Liver (tissue), 3 donors: ENCODE data around the gene CRACDL.

Experiments
- RAD21 ChIP-seq, 2 donors: IDR thresholded peaks; 2 replicates each; pipeline ENCODE4 v1.6.1; 2016; ENCODE audit warnings: antibody characterized with exemption in 2 of 2, mild to moderate bottlenecking in 2 of 2
- SP1 ChIP-seq: IDR thresholded peaks from 2 replicates; pipeline ENCODE4 v1.6.1; 2018; ENCODE audit warnings: antibody characterized with exemption, mild to moderate bottlenecking
- TAF1 ChIP-seq: conservative IDR thresholded peaks from 2 replicates; pipeline ENCODE4 v1.6.1; 2016; ENCODE audit warnings: antibody characterized with exemption, mild to moderate bottlenecking
- YY1 ChIP-seq: IDR thresholded peaks from 2 replicates; pipeline ENCODE4 v1.6.1; 2016; ENCODE audit warnings: antibody characterized with exemption, mild to moderate bottlenecking
- TF ChIP-seq, protein P1 (sequence below): fragments of 150-350 bp; IDR thresholded peaks from 2 replicates; pipeline ENCODE4 v1.5.1; 2017; ENCODE audit warnings: improper control_type of control experiment, low read depth, low read length; ENCODE audit not compliant: missing input control
- TF ChIP-seq, protein P2 (sequence below): IDR thresholded peaks from 2 replicates; pipeline ENCODE4 v1.6.1; 2016; ENCODE audit warnings: antibody characterized with exemption
- TF ChIP-seq, protein P3 (sequence below): IDR thresholded peaks from 2 replicates; pipeline ENCODE4 v1.6.1; 2016; ENCODE audit warnings: antibody characterized with exemption, mild to moderate bottlenecking
- donor health status: healthy.
- donor health status: healthy.

DNA sequence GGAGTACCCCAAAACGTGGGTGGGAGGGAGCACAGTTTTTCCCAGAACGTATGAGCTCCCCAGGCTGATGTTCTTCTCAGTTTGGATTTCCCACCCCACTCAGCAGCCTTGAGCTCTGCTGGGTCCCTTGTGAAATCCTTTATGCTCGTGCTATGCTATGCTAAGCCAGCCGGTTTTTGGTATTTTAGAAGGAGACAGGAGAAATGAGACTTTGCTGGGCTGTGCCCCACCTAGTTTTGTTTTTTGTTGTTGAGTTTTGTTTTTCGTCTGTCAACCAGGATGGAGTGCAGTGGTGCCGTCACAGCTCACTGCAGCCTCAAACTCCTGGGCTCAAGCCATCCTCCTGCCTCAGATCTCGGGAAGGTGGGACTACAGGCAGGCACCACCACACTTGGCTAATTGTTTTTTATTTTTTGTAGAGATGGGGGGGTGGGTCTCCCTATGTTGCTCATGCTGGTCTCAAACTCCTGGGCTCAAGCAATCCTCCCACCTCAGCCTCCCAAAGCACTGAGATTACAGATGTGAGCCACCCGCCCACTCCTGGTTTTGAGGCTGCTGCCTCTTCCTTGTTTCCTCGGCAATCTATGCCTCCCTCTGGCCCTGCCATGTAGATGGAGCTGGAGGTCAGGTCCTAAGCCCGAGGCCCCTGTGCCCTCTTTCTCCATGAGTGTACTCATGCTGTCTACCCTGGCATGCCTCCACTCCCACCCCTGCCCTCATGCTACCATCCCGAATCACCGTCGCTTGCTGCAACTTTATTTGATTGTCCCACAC lies 187.5 kb downstream of the CRACDL start:
- TF ChIP-seq, protein P1, sequence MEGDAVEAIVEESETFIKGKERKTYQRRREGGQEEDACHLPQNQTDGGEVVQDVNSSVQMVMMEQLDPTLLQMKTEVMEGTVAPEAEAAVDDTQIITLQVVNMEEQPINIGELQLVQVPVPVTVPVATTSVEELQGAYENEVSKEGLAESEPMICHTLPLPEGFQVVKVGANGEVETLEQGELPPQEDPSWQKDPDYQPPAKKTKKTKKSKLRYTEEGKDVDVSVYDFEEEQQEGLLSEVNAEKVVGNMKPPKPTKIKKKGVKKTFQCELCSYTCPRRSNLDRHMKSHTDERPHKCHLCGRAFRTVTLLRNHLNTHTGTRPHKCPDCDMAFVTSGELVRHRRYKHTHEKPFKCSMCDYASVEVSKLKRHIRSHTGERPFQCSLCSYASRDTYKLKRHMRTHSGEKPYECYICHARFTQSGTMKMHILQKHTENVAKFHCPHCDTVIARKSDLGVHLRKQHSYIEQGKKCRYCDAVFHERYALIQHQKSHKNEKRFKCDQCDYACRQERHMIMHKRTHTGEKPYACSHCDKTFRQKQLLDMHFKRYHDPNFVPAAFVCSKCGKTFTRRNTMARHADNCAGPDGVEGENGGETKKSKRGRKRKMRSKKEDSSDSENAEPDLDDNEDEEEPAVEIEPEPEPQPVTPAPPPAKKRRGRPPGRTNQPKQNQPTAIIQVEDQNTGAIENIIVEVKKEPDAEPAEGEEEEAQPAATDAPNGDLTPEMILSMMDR = no peak
- TF ChIP-seq, protein P2, sequence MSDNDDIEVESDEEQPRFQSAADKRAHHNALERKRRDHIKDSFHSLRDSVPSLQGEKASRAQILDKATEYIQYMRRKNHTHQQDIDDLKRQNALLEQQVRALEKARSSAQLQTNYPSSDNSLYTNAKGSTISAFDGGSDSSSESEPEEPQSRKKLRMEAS = no peak
- TF ChIP-seq, protein P3, sequence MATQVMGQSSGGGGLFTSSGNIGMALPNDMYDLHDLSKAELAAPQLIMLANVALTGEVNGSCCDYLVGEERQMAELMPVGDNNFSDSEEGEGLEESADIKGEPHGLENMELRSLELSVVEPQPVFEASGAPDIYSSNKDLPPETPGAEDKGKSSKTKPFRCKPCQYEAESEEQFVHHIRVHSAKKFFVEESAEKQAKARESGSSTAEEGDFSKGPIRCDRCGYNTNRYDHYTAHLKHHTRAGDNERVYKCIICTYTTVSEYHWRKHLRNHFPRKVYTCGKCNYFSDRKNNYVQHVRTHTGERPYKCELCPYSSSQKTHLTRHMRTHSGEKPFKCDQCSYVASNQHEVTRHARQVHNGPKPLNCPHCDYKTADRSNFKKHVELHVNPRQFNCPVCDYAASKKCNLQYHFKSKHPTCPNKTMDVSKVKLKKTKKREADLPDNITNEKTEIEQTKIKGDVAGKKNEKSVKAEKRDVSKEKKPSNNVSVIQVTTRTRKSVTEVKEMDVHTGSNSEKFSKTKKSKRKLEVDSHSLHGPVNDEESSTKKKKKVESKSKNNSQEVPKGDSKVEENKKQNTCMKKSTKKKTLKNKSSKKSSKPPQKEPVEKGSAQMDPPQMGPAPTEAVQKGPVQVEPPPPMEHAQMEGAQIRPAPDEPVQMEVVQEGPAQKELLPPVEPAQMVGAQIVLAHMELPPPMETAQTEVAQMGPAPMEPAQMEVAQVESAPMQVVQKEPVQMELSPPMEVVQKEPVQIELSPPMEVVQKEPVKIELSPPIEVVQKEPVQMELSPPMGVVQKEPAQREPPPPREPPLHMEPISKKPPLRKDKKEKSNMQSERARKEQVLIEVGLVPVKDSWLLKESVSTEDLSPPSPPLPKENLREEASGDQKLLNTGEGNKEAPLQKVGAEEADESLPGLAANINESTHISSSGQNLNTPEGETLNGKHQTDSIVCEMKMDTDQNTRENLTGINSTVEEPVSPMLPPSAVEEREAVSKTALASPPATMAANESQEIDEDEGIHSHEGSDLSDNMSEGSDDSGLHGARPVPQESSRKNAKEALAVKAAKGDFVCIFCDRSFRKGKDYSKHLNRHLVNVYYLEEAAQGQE = no peak
- TF ChIP-seq YY1 (no peak), SP1 (no peak), RAD21 (IDR thresholded peaks at IDR 0.05) (no peak), TAF1 (no peak)
